DMS 273 (cell line): ENCODE results near the gene WDFY1.
A peak's percentile ranks its signal among the peaks of the same experiment; 100 is the strongest.

Source experiments
- DNase-seq: peaks from one replicate; lab custom pipeline; 2025; ENCODE audit not compliant: unreplicated experiment; lab: John Stamatoyannopoulos, UW

Gene WDFY1, protein sequence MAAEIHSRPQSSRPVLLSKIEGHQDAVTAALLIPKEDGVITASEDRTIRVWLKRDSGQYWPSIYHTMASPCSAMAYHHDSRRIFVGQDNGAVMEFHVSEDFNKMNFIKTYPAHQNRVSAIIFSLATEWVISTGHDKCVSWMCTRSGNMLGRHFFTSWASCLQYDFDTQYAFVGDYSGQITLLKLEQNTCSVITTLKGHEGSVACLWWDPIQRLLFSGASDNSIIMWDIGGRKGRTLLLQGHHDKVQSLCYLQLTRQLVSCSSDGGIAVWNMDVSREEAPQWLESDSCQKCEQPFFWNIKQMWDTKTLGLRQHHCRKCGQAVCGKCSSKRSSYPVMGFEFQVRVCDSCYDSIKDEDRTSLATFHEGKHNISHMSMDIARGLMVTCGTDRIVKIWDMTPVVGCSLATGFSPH

DNA sequence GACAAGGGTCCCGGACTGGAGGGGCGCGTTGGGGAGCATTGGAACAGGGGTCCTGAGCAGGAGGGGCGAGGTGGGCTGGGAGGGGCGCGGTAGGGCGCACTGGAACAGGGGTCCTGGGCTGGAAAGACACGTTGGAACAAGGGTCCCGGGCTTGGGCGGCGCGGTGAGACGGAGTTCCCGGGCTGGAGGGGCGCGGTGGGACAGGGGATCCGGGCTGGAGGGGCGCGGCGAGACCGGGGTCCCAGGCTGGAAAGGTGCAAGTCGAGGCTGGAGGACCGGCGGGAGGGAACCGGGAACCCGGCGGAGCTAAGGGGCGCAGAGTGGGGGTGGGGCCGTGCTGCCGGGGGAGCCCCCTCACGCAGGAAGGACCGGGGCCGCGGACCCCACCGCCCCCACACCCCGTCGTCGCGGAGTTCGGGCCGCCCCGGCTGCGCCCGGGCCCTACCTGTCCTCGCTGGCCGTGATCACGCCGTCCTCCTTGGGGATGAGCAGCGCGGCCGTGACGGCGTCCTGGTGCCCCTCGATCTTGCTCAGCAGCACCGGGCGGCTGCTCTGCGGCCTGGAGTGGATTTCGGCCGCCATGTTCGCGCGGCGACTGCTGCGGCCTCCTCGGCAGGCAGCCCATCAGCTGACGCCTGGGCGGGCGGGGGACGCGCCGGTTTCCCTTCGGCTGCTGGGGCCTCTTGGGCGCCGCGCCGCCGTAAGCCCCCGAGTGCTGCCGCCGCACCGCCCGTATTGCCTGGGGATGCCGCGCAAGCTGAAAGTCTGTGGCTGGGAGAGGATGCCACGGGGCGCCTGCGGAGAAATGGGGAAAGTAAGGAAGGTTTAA lies at the start of gene WDFY1:
Gene WDFY1, minus strand, starts transcription at position 633 of the 829 bp plus-strand sequence. Its CDS starts 51 bp downstream, at position 582.
- DNase-seq: peak; percentile 93

GRCh38 chr2:223994562-223995162 lies 49.5 kb upstream of the WDFY1 start:
- no peak for DNase-seq

- DNase-seq: peak; percentile 80
These were observed 48.6 kb upstream of the WDFY1 start for GRCh38 chr2:223993634-223994232.

DNA sequence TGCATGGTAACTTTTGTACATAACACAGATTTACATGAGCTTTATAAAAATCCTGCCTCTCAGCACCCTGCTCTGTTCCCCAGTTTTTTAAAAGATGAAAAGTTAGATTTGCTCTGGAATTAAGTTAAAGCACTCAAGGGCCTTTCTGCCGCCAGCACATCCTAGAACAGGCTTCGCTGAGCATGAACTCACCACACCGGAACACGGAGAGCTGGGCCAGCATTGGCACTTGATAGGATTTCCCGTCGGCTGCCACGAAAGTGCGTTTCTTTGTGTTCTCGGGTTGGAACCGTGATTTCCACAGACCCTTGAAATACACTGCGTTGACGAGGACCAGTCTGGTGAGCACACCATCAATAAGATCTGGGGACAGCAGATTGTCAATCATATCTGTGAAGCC lies 46.5 kb upstream of the WDFY1 start:
- no peak for DNase-seq

DNA sequence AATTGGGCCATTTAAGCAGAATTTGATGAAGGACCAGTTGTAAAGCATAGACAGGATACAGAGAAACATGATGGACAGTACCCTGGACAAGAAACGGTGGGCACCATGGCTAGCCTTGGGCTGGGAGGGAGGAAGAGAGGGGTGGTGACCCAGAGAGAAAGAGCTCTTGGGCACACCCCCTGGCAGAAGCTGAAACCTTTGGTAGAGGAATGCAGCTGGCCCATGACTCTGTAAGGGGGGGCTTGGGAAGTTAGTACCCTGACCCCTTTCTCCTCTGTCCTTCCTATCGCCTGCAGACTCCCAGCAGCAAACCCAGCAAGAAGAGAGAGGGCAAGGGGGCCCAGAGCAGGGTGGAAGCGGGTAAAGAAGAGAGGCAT lies 44.7 kb upstream of the WDFY1 start:
- DNase-seq: no peak

DNA sequence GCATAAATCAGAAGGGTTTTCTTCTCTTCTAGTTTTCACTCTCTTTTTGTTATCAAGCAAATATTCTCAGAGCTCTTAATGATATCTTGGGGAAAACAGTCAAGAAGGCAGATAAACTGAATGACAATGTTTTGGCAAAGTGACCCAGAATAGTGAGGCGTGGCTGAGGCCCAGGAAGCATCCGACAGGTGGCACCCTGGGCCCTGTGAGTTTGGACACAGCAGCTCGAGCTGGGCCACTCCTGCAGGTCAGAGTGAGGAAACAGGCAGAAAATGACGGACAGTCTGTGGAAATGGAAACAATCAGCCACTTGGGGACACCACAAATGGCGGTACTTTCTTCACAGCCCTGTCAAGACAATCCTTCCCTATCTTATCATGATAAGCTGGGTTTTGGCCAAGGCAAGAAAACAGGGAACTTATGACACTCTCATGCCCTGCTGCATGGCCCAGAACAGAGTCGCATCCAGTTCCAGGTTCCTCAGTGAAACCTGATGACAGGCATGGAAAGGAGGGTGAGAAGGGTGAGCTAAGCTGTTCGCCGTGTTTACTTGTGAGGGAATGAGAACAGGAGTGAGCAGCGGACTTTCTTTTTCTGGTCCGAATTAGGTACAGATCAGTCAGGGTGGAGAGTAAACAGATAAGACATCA lies 44.2 kb upstream of the WDFY1 start:
- no peak for DNase-seq

GRCh38 chr2:223981241-223981640 lies 36.1 kb upstream of the WDFY1 start:
- DNase-seq: no peak

GRCh38 chr2:223980803-223981202 lies 35.7 kb upstream of the WDFY1 start:
- no peak for DNase-seq

DNA sequence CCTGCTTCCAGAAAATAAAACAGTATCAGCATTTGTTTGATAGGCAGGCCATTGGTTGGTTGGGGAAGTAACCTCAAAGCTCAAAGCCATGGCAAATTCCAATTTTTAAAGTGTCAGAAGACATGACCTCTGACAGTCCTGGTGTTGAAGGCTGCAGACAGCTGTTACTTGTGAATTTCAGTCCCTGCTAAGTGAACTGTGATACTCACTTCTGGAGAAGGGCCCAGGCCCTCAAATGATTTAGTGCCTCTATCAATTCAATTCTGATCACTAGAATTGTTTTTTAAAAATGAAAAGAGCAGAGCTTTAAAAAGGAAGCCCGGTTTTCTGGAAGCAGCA lies 35.2 kb upstream of the WDFY1 start:
- DNase-seq: no peak

DNA sequence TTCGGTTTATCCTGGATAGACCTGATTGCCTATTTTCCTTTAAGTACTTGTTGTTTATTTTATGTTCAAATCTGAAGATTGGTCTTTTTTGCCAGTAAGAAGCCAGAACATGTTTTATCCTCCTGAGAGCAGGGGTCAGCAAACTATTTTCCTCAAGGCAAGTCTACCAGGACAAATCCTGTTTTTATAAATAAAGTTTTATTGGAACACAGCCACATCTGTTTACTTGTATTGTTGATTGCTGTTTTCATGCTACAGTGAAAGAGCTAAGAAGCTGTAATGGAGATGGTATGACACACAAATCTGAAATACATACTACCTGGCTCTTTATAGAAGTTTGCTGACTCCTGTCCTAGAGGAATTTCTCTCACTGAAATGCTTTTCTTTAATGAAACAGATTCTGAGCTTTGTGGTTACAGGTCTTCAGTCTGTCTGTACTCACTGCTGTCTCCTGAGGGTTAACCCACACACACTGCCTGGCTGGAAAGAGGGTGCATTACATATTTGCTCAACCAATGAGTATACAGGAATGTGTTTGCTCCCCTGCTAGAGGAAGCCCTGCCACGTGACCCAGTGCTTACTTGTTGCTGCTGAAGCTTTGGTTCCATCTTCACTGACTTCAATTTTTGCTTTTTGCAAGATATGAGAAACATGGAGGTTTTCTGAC lies 34.7 kb upstream of the WDFY1 start:
- DNase-seq: no peak

DNA sequence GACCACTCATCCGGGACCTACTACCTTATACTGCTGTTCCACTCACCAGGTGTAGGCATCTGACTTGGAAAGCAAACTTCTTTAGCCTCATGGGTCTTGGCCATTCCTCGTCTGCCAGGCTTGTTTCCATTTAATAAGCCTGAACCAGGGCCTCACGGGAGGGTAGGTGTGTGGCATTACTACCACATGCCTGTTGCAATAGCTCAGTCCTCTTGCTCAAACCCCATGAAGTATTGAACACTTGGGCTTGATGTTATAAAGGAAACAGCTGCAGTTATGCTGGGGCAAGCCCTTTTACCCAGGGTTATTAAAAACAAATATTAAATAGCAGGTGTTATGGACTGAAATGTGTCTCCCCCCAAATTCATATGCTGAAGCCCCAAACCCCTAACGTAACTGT lies 33.3 kb upstream of the WDFY1 start:
- no peak for DNase-seq

DNA sequence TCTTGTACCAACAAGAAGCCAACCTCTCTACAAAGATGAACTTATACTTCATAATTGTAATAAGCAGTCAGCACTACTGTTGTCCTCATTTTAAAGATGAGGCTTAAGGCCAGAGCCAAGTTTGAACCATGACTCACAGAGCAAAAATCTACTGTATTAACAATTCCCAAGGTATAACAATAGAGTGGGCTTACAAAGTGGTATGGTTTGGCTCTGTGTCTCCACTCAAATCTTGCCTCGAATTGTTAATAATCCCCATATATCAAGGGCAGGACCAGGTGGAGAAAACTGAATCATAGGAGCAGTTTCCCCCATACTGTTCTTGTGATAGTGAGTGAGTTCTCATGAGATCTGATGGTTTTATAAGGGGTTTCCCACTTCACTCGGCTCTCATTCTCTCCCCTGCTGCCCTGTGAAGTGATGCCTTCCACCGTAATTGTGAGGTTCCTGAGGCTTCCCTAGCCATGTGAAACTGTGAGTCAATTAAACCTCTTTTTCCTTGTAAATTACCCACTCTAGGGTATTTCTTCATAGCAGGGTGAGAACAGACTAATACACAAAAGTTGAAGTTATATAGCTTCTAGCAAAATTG lies 31.6 kb upstream of the WDFY1 start:
- DNase-seq: no peak

- no peak for DNase-seq
These were observed 28.5 kb upstream of the WDFY1 start for GRCh38 chr2:223973606-223974005.

GRCh38 chr2:223972656-223973102 lies 27.5 kb upstream of the WDFY1 start:
- no peak for DNase-seq

DNA sequence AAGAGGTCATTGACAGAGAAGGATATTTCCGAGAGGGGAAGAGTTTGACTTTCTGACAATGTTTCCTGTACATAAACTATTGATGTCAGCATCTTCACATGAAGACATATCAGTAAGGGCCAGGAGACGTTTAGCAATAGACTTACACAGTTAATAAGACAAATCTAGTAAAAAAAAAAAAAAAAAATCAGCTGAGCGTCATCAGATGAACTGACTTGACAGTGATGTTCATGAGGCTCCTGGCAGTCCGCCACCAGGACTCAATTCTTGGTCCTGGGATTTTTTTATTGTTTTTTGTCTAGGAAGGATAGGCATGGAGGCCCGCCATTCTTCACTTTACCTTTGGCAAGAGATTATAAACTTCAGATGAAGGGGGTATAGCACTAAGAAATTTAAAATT lies 26.6 kb upstream of the WDFY1 start:
- DNase-seq: no peak

DNA sequence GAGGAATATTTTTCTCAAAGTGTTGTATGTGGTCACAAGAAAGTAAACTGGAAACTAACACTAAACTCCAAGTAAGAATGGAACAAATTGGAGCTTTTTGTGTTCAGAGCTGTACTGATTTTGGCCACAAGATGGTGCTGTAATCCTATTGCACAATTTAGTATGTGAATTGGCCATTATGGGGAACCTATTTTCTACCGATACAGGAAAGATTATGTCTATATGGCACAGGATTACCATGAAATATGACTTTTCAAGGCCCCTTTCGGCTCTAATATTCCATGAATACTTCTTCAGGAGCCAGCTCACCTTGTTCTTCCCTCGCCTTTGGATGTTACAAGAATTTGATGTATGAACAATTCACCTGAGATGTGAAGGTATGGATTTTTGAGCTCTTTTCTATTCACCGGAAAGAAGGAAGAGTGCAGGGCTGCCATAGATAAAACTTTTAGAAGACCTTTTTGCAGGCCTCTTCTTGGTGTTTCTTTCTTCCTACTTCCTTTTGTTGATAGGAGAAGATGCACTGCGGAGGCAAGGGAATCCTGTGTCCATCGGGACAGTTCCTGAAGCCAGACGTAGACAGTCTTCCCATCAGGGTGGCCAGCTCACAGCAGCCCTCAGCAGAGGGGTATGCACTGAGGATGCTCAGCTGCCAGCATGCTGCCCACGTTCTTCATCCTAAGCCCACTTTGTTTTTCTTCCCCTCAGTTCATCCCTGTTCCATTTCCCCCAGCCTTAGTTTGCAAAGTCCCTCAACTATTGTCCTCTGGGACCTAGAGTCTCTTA lies 25.4 kb upstream of the WDFY1 start:
- peak; percentile 80 for DNase-seq

DNA sequence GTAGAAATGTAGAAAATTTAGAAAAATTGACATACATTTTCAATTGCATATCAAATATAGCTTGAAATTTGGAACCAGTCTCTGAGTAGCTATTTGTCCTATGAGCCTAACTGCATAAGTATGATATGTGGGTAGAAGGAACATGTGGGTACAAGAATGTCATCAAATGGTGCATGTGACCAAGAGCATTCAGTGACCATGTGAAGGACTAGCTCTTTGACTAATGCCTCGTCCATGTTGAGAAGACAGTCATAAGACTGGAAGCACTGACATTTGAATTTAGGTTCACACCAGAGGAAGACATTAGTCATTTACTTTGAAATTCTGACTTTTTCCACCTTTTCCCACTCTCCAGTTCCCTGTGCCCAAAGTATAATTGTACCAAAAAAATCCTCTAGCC lies 24.7 kb upstream of the WDFY1 start:
- DNase-seq: no peak

DNA sequence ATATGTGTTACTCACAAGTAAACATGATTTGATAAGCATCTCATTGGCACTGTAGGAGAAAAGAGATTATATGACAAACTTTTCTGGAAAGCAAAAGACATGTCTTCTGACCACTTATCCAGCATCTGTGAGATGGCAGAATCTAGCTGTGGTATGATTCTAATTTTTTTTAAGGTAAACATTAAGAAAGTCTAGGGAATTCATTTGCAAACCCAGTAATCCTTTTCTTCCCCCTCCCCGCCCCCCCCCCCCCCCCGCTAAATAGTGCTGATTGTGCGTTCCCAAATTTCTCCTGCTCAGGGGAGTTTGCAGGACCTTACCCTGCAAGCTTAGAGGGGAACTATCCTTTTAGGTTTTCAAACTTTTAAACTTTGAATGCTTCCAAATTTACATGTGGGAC lies 24.2 kb upstream of the WDFY1 start:
- DNase-seq: no peak

- no peak for DNase-seq
These were observed 22.8 kb upstream of the WDFY1 start for GRCh38 chr2:223967981-223968380.
